Measurements from ENCODE around the gene TRPM8. TPM values are rescaled to one million over a fixed set of nuclear protein-coding genes. Genes with fewer than 3 reads are reported as not detected.
"Not testable (repeated sequence)": the region's sequence is repeated elsewhere in the genome, so short reads cannot be mapped to it uniquely, and the experiment has no call there.

TRPM8 gene
- not detected for polyA plus RNA-seq (2013)

- H3K27me3 ChIP-seq (replicated peaks in 2 of 5; ENCODE audit: control insufficient read depth in 4 of 5, insufficient read depth in 5 of 5, low read length in 4 of 5), result peaks cover 2 to 20% (median 8%) of the 10 kb centered on the region in 5 experiments
- ChIA-PET CTCF (interaction anchor here (0.5 to 1.6 kb wide), 3 partner anchors 17 to 1569 kb away, joined by 3 to 4 read pairs (median 3); no protein-coding TSS in a partner anchor), POLR2A (no interaction called here)
- H3K4me1 ChIP-seq (ENCODE audit: control extremely low read depth in 1 of 4, control insufficient read depth in 4 of 4, insufficient read depth in 4 of 4, low read length in 3 of 4), result no peaks in the 10 kb centered on the region
- H3K4me3 ChIP-seq (ENCODE audit: control insufficient read depth in 1 of 7, extremely low read depth in 1 of 7, insufficient read depth in 4 of 7, low read depth in 2 of 7, low read length in 6 of 7), result no peak within 1 kb of the TSS
- 53% methylated on average over 4 of the region's 5 CpGs for WGBS (ENCODE audit: insufficient coverage)
- H3K9me3 ChIP-seq (ENCODE audit: control extremely low read depth in 1 of 5, control insufficient read depth in 4 of 5, insufficient read depth in 2 of 5, low read depth in 1 of 5, low read length in 4 of 5), result no peaks in the 10 kb centered on the region
- DNase-seq, result no peak
- H3K27ac ChIP-seq (ENCODE audit: insufficient read depth in 1 of 2, low read depth in 1 of 2, low read length in 2 of 2, poor library complexity in 1 of 2, severe bottlenecking in 2 of 2), result no peak within 1 kb of the TSS
- H3K36me3 ChIP-seq (ENCODE audit: control insufficient read depth in 4 of 4, insufficient read depth in 4 of 4, low read length in 3 of 4), result no peaks in the 10 kb centered on the region
These were observed at the start of gene TRPM8 for GRCh38 chr2:233917116-233917515. Gene TRPM8, plus strand, starts transcription at chr2:233917373. Its CDS starts 9,165 bp downstream, at chr2:233926538.

GRCh38 chr2:233867993-233868532, 49.1 kb upstream of the TRPM8 start, which contains the start of gene MSL3B:
Gene MSL3B, minus strand, starts transcription at chr2:233868386.
- H3K4me1 ChIP-seq (ENCODE audit: control extremely low read depth in 1 of 4, control insufficient read depth in 4 of 4, insufficient read depth in 4 of 4, low read length in 3 of 4), result peaks cover 0 to 5% (median 1%) of the 10 kb centered on the region in 4 experiments
- H3K9me3 ChIP-seq (ENCODE audit: control extremely low read depth in 1 of 5, control insufficient read depth in 4 of 5, insufficient read depth in 2 of 5, low read depth in 1 of 5, low read length in 4 of 5), result peaks cover 0 to 19% (median 2%) of the 10 kb centered on the region in 5 experiments
- 20% methylated on average over 28 of the region's 50 CpGs for WGBS (ENCODE audit: insufficient coverage)
- peak within 1 kb of the TSS in 1 of 2 experiments; percentile 39 for H3K27ac ChIP-seq (ENCODE audit: insufficient read depth in 1 of 2, low read depth in 1 of 2, low read length in 2 of 2, poor library complexity in 1 of 2, severe bottlenecking in 2 of 2)
- CTCF ChIA-PET, result interaction anchor here (0.7 to 2.9 kb wide), 2 partner anchors 11 to 170 kb away, joined by 3 to 16 read pairs; no protein-coding TSS in a partner anchor
- DNase-seq, result peak; percentile 61 to 77 (median 77)
- H3K27me3 ChIP-seq (replicated peaks in 2 of 5; ENCODE audit: control insufficient read depth in 4 of 5, insufficient read depth in 5 of 5, low read length in 4 of 5), result peaks cover 0 to 14% (median 0%) of the 10 kb centered on the region in 5 experiments
- peak within 1 kb of the TSS; percentile 43 to 81 (median 67) for H3K4me3 ChIP-seq (ENCODE audit: control insufficient read depth in 1 of 7, extremely low read depth in 1 of 7, insufficient read depth in 4 of 7, low read depth in 2 of 7, low read length in 6 of 7)
- POLR2A ChIA-PET, result no interaction called here
- peaks cover 0 to 3% (median 0%) of the 10 kb centered on the region in 4 experiments for H3K36me3 ChIP-seq (ENCODE audit: control insufficient read depth in 4 of 4, insufficient read depth in 4 of 4, low read length in 3 of 4)

- H3K27ac ChIP-seq (ENCODE audit: insufficient read depth in 1 of 2, low read depth in 1 of 2, low read length in 2 of 2, poor library complexity in 1 of 2, severe bottlenecking in 2 of 2), result no peak overlapping the region
- ChIA-PET POLR2A (no interaction called here), CTCF (interaction anchor here (1.0 to 4.4 kb wide), 2 partner anchors 10 to 13 kb away, joined by 3 to 25 read pairs; no protein-coding TSS in a partner anchor)
- H3K4me1 ChIP-seq (ENCODE audit: control extremely low read depth in 1 of 4, control insufficient read depth in 4 of 4, insufficient read depth in 4 of 4, low read length in 3 of 4), result peaks cover 0 to 5% (median 1%) of the 10 kb centered on the region in 4 experiments
- H3K27me3 ChIP-seq (replicated peaks in 2 of 5; ENCODE audit: control insufficient read depth in 4 of 5, insufficient read depth in 5 of 5, low read length in 4 of 5), result peaks cover 0 to 20% (median 2%) of the 10 kb centered on the region in 5 experiments
- peaks cover 0 to 2% (median 0%) of the 10 kb centered on the region in 4 experiments for H3K36me3 ChIP-seq (ENCODE audit: control insufficient read depth in 4 of 4, insufficient read depth in 4 of 4, low read length in 3 of 4)
- 93% methylated on average over 1 of the region's 4 CpGs for WGBS (ENCODE audit: insufficient coverage)
- no peak for DNase-seq
- H3K4me3 ChIP-seq (ENCODE audit: control insufficient read depth in 1 of 7, extremely low read depth in 1 of 7, insufficient read depth in 4 of 7, low read depth in 2 of 7, low read length in 6 of 7), result no peak overlapping the region
- H3K9me3 ChIP-seq (ENCODE audit: control extremely low read depth in 1 of 5, control insufficient read depth in 4 of 5, insufficient read depth in 2 of 5, low read depth in 1 of 5, low read length in 4 of 5), result peaks cover 0 to 19% (median 2%) of the 10 kb centered on the region in 5 experiments
These were observed 45.7 kb upstream of the TRPM8 start for GRCh38 chr2:233871432-233871831.

GRCh38 chr2:233872125-233872524, 45.0 kb upstream of the TRPM8 start:
- H3K27me3 ChIP-seq (replicated peaks in 2 of 5; ENCODE audit: control insufficient read depth in 4 of 5, insufficient read depth in 5 of 5, low read length in 4 of 5), result peaks cover 0 to 20% (median 2%) of the 10 kb centered on the region in 5 experiments
- H3K27ac ChIP-seq (ENCODE audit: insufficient read depth in 1 of 2, low read depth in 1 of 2, low read length in 2 of 2, poor library complexity in 1 of 2, severe bottlenecking in 2 of 2); POLR2A ChIA-PET; H3K36me3 ChIP-seq (ENCODE audit: control insufficient read depth in 4 of 4, insufficient read depth in 4 of 4, low read length in 3 of 4); H3K4me3 ChIP-seq (ENCODE audit: control insufficient read depth in 1 of 7, extremely low read depth in 1 of 7, insufficient read depth in 4 of 7, low read depth in 2 of 7, low read length in 6 of 7); H3K4me1 ChIP-seq (ENCODE audit: control extremely low read depth in 1 of 4, control insufficient read depth in 4 of 4, insufficient read depth in 4 of 4, low read length in 3 of 4): not testable (repeated sequence)
- peak; percentile 70 to 90 (median 82) for DNase-seq
- CTCF ChIA-PET, result interaction anchor here (0.8 to 4.4 kb wide), 3 partner anchors 11 to 673 kb away, joined by 3 to 25 read pairs (median 3); no protein-coding TSS in a partner anchor
- peaks cover 0 to 16% (median 2%) of the 10 kb centered on the region in 5 experiments for H3K9me3 ChIP-seq (ENCODE audit: control extremely low read depth in 1 of 5, control insufficient read depth in 4 of 5, insufficient read depth in 2 of 5, low read depth in 1 of 5, low read length in 4 of 5)
- 0% methylated on average over 1 of the region's 2 CpGs for WGBS (ENCODE audit: insufficient coverage)

- H3K27ac ChIP-seq (ENCODE audit: insufficient read depth in 1 of 2, low read depth in 1 of 2, low read length in 2 of 2, poor library complexity in 1 of 2, severe bottlenecking in 2 of 2), result no peak overlapping the region
- H3K4me1 ChIP-seq (ENCODE audit: control extremely low read depth in 1 of 4, control insufficient read depth in 4 of 4, insufficient read depth in 4 of 4, low read length in 3 of 4), result no peaks in the 10 kb centered on the region
- H3K4me3 ChIP-seq (ENCODE audit: control insufficient read depth in 1 of 7, extremely low read depth in 1 of 7, insufficient read depth in 4 of 7, low read depth in 2 of 7, low read length in 6 of 7), result no peak overlapping the region
- POLR2A ChIA-PET, result no interaction called here
- peaks cover 0 to 6% (median 1%) of the 10 kb centered on the region in 5 experiments for H3K27me3 ChIP-seq (replicated peaks in 2 of 5; ENCODE audit: control insufficient read depth in 4 of 5, insufficient read depth in 5 of 5, low read length in 4 of 5)
- CTCF ChIA-PET, result no interaction called here
- H3K9me3 ChIP-seq (ENCODE audit: control extremely low read depth in 1 of 5, control insufficient read depth in 4 of 5, insufficient read depth in 2 of 5, low read depth in 1 of 5, low read length in 4 of 5), result peaks cover 1 to 12% (median 5%) of the 10 kb centered on the region in 5 experiments
- no peaks in the 10 kb centered on the region for H3K36me3 ChIP-seq (ENCODE audit: control insufficient read depth in 4 of 4, insufficient read depth in 4 of 4, low read length in 3 of 4)
- peak in 2 of 3 donors; percentile 13 to 16 for DNase-seq
These were observed 34.8 kb upstream of the TRPM8 start for GRCh38 chr2:233882353-233882752.

- CTCF ChIA-PET, result no interaction called here
These were observed 24.4 kb upstream of the TRPM8 start for GRCh38 chr2:233892793-233893192.

GRCh38 chr2:233896253-233896652, 20.9 kb upstream of the TRPM8 start:
- H3K36me3 ChIP-seq (ENCODE audit: control insufficient read depth in 4 of 4, insufficient read depth in 4 of 4, low read length in 3 of 4); H3K4me1 ChIP-seq (ENCODE audit: control extremely low read depth in 1 of 4, control insufficient read depth in 4 of 4, insufficient read depth in 4 of 4, low read length in 3 of 4); DNase-seq; H3K27ac ChIP-seq (ENCODE audit: insufficient read depth in 1 of 2, low read depth in 1 of 2, low read length in 2 of 2, poor library complexity in 1 of 2, severe bottlenecking in 2 of 2); CTCF ChIA-PET; POLR2A ChIA-PET; H3K4me3 ChIP-seq (ENCODE audit: control insufficient read depth in 1 of 7, extremely low read depth in 1 of 7, insufficient read depth in 4 of 7, low read depth in 2 of 7, low read length in 6 of 7); H3K9me3 ChIP-seq (ENCODE audit: control extremely low read depth in 1 of 5, control insufficient read depth in 4 of 5, insufficient read depth in 2 of 5, low read depth in 1 of 5, low read length in 4 of 5): not testable (repeated sequence)
- 63% methylated on average over 1 of the region's 2 CpGs for WGBS (ENCODE audit: insufficient coverage)
- peaks cover 0 to 38% (median 7%) of the 10 kb centered on the region in 5 experiments for H3K27me3 ChIP-seq (replicated peaks in 2 of 5; ENCODE audit: control insufficient read depth in 4 of 5, insufficient read depth in 5 of 5, low read length in 4 of 5)

More at GRCh38 chr2:233892793-233893192, 24.4 kb upstream of the TRPM8 start:
- Histone ChIP-seq H3K9me3 (ENCODE audit: control extremely low read depth in 1 of 5, control insufficient read depth in 4 of 5, insufficient read depth in 2 of 5, low read depth in 1 of 5, low read length in 4 of 5) (no peaks in the 10 kb centered on the region), H3K27me3 (replicated peaks in 2 of 5; ENCODE audit: control insufficient read depth in 4 of 5, insufficient read depth in 5 of 5, low read length in 4 of 5) (peaks cover 0 to 32% (median 5%) of the 10 kb centered on the region in 5 experiments), H3K36me3 (ENCODE audit: control insufficient read depth in 4 of 4, insufficient read depth in 4 of 4, low read length in 3 of 4) (no peaks in the 10 kb centered on the region), H3K27ac (ENCODE audit: insufficient read depth in 1 of 2, low read depth in 1 of 2, low read length in 2 of 2, poor library complexity in 1 of 2, severe bottlenecking in 2 of 2) (no peak overlapping the region), H3K4me3 (ENCODE audit: control insufficient read depth in 1 of 7, extremely low read depth in 1 of 7, insufficient read depth in 4 of 7, low read depth in 2 of 7, low read length in 6 of 7) (no peak overlapping the region), H3K4me1 (ENCODE audit: control extremely low read depth in 1 of 4, control insufficient read depth in 4 of 4, insufficient read depth in 4 of 4, low read length in 3 of 4) (no peaks in the 10 kb centered on the region)
- POLR2A ChIA-PET, result no interaction called here
- WGBS (ENCODE audit: insufficient coverage), result 100% methylated on average over 1 of the region's 2 CpGs
- no peak for DNase-seq

Data from common myeloid progenitor, CD34-positive (primary cell).